Activated T-cell treated with anti-CD3 and anti-CD28 coated beads for 24 hours (primary cell): ENCODE measurements around the gene KLF2.

Experiments used
- DNase-seq: peaks from one replicate; pipeline ENCODE4 v3.0.0-alpha.2; 2020; ENCODE audit warnings: low read depth

KLF2 gene

DNA sequence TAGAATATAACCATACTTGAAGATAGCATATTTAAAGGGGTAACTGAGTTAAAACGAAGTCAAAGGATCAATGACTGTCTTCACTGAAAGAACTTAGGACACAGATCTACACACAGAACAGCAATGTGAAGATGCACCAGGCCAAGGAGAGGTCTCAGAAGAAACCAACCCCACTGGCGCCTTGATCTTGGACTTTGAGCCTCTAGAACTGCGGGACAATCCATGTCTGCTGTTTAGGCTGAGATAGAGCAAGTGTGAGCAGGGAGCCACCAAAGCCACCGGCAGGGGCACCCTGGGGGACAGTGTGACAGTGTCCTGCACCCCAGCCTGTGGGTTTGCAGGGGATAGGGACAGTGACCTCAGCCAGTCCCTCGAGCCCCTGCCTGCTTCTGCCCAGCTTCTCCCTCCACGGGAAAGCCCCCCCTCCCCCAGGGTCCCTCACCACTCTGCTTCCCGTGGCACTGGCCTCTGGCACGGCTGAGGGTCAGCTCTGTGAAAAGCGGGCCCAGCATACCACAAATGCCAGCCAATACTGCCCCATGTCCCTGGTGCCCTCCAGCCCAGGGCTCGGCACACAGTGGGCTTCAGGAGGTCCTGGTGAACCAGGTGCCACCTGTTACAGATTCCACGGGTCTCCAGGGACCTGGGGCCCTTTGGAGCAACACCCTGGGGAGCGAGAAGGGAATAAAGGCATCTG lies 40.8 kb downstream of the KLF2 start:
- no peak for DNase-seq

DNA sequence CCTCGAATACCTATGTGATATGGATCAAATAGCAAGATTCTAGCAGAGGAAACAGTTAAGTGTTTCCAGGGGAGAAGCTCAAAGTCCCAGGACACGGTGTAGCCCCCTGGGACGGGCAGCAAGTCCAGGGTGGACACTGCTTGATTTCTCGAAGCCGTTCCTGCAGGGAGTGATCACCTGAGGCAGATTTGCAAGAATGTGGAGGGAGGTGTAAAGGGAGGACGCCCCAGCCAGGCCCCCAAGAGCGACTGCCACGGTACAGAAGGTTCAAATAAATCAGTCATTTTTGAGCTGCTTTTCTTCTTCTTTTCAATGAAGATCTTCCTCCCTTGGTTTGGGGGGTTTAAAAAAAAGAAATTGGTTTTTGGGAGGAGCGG lies 41.4 kb downstream of the KLF2 start:
- no peak for DNase-seq

- DNase-seq = no peak
Measured at GRCh38 chr19:16366433-16367260, 42.0 kb downstream of the KLF2 start.

- DNase-seq = no peak
Measured at GRCh38 chr19:16367261-16367683, 42.6 kb downstream of the KLF2 start.

DNA sequence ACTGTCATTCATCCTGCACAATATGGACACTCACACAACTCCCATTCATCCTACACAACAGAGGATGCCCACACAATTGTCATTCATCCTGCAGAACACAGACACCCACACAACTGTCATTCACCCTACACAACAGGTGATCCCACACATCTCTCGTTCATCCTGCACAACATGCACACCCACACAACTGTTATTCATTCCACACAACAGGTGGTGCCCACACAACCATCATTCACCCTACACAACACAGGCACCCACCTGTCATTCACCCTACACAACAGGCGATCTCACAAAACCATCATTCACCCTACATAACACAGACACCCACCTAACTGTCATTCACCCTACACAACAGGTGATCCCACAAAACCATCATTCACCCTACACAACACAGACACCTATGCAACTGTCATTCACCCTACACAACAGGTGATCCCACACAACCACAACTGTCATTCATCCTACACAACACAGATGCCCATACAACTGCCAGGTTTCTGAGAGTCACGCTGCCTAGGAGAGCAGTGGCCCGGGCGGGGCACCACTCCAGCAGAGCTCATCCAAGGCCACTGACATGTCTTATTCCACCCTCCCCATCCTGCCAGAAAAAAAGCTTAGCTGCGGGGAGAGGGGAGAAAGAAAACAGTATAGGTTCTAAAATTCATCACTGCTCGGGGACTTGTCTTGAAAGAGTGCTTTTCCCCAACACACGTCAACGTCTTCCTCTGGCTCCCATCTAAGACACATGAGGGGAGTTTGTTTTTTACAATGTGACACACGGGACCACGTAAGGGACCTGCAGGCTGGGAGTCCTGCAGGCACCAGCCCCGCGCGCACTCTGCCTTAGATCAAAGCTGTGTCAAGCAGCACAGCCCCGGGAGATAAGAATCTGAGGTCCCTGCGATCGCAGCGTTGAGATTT lies 44.0 kb downstream of the KLF2 start:
- no peak for DNase-seq

- DNase-seq = no peak
Measured at GRCh38 chr19:16369306-16369663, 44.7 kb downstream of the KLF2 start.

DNA sequence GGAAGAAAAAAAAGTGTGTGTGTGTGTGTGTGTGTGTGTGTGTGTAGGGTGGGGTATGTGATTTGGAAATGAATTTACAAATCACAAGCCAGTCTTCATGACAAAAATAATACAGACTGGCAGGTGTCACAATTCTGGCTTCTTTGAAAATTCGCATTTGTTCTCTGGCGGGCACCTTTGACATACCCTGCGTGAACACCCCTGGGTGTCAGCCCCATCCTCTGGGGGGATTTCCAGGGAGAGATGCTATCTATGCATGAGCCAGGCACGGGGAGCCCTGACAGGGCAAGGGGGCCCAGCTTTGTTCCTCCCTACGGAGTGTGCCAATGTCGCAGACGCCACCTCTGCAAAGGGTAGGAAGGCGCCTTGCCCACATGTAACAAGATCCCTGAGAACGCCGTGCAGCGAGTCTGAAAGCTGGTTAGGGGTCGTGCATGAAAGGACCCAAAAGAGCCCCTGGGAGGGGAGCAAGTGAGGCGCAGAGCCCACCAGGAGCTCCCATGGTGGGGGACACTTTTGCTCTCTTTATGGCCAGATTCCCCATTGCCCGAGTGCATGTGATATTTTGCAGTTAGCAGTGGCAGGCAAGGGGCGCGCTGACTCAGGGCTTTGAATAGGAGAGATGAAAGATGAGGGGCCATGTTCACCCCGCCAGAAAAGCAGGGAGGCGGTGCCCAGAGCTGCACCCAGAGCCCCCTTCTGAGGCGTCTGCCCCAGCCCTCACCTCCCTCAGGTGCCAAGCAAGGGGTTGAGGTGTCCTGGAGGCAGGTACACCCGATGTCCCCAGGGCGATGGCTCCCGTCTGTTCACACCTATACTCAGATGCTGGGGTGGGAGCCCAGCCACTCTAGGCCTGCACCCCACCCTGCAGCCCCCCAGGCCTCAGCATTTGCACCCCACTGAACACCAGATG lies 45.3 kb downstream of the KLF2 start:
- no peak for DNase-seq

DNA sequence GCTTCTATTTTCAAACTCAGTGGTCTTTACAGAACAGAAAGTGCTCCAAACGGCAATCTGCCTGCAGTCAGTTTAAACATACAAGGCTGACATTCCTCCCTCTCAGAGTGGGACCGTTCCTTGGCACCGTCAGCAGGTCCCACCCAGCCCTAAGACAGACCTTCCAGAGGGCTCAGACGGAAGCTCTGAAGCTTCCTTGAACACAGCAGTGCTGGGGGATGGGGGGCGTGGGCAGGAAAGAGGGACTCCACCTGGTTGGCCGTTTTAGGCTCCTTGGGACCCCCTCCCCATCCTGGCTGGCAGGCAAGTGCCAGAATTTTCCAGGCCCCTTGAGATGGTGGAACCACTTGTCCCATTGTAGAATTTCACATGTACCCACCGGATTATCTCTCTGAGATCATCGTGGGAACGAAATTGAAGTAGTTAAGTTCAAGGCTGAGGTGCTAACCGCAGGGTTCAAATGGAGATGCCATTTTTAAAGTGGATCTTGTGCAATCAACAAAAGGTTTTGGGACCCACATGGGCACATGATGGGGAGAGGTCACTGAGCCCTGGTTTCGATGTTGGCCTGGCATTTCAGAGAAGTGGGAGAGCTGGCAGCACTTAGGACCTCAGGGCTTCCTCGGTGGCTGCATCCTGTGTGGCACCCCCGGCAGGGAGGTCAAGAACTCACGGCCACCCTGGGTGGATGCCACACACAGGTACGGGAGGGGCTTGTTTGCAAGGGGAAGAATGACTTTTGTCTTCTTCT lies 46.2 kb downstream of the KLF2 start:
- no peak for DNase-seq

- DNase-seq = peak; percentile 70
Measured at GRCh38 chr19:16371540-16371986, 46.9 kb downstream of the KLF2 start.

DNA sequence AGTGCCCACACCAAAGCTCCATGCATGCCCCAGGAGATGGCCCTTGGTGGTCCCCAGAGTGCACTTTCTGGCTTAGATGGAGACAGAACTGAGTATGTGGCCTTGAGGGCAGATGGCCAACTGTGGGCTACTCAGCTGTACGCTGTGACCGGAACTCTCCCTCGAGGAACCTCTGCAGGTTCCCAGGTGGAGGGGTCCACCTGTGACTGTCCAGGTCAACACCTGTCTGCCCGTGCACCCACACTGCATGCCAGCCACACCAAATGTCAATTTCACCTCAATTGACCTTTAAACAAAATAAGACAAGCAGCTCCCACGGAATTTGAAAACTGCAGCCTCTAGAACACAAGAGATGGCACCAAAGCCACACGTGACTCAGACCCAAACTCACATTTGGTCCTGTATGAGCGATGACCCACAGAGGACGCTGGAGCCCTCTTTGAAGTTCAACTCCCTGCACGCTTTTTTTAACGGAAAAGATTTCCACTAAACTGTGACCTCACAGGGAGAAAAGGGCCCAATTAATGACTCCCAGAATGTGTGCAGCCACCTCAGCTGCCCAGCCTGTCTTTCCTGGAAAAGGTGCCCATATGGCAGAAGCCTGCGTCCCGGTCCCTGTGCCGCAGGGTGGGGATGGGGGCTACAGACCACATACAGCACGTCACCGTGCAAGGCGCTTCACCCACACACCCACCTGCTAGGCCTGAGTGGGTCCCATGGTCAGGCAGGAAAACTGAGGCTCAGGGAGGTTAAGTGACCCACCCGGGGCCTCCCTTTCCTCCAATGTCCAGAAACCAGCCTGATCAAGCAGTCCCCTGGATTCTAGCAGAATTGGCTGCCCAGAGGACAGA lies 47.7 kb downstream of the KLF2 start:
- no peak for DNase-seq

DNA sequence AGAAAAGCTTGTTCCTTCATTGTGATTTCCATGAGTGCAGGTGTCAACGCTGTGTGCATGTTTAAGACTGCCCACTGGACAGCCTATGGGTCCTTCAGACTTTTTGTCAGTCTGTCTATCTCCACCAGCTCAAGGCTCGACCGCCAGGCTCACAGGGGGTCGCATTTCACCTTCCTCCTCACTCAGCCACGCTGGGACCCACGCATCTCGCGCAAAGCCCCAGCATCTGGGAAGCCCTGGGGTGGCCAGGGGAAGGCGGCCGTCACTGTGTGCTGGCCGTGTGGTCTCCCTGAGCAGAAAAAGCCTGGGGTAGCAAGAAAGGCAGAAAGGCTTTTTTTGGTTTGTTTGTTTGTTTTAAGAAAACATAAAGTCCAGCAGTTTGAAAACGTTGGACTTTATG lies 48.5 kb downstream of the KLF2 start:
- DNase-seq = no peak

DNA sequence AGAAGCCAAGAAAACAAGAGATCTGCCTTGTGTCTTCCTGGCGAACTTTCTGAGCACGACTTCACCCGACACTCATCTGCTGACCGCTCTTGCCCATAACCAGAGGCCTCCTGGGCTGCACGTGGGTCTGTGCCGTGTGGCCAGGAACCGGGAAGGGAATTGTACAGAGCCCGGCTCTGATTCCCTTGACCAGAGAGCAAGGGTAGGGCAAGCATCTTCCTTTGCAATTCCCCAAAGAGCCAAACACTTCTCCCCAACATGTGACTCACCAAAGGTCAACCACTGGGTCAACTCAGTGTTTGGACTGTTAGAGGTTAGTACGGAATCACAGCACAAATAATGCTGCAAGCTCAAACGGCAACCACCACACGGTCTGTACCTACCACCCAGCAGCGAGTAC lies 48.9 kb downstream of the KLF2 start:
- DNase-seq = no peak

DNA sequence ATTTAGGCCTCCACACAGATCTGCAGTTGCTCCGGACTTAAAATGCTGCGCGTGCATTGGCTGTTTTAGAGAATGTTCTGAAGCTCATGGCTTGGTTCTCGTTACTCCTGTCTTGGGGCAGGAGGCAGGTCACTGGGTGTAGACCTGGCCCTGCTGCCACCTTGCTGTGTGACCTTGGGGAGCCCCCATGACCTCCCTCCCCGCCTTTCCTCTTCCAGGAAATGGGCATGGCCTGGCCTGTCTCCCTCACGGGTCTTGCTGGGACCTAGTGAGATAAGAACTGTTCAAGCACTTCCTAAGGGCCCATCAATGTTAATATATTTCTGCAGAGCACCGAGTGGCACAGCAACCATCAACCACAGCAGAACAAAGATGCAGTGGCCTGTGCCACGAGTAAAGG lies 49.4 kb downstream of the KLF2 start:
- no peak for DNase-seq

GRCh38 chr19:16374436-16374835 lies 49.8 kb downstream of the KLF2 start:
- no peak for DNase-seq

- DNase-seq = no peak
Measured at GRCh38 chr19:16375157-16375935, 50.7 kb downstream of the KLF2 start.

- DNase-seq = no peak
Measured at GRCh38 chr19:16375936-16376185, 51.2 kb downstream of the KLF2 start.

DNA sequence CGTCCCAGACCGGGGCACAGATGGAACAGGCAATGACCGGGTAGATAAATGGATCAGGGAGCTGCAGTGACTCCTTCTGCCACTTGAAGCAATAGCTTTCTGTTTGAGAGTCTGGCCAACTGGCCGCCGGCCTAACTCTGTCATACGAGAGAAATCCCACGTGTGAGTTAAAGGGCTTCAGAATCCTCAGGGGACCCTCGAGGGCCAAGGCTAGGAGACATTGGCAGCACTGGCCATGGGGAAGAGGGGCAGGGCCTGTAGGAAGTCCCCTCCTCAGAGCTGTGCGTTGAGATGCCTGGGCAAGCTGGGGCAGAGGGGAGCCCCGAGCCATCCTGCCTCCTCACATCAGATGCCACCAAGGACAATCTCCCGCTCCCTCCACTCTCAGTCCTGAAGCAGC lies 51.6 kb downstream of the KLF2 start:
- DNase-seq = no peak

GRCh38 chr19:16376649-16377048 lies 52.0 kb downstream of the KLF2 start:
- DNase-seq = no peak

DNA sequence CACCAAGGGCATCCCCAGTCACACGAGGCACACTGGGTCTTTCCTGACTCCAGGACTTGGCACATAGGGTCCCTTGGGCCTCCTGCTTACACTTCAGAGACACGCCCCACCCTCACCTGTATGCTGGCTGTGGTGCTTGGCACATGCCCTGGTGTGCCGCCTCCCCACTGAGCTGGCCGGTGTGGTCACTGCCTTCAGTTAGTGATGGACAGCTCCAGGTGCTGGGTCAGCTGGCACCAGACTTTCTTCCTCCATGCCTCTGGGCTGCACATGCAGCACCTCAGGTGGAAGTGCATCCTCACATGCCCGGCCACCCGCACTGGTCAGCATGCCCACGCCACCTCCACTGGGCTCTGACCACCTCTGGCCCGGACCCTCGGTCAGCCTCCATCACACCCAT lies 52.9 kb downstream of the KLF2 start:
- DNase-seq = no peak
